Activated T-helper 1 cell treated with anti-CD3 and anti-CD28 coated beads, Interleukin-2, amount 50 U/mL, for 16 hours (primary cell): Measurements from ENCODE around the gene CDC42BPB.
"Not testable (repeated sequence)": the region's sequence is repeated elsewhere in the genome, so short reads cannot be mapped to it uniquely, and the experiment has no call there.

Source experiments
- DNase-seq, 2 donors: peaks; one replicate each; pipeline ENCODE4 v3.0.0-alpha.2; 2020; ENCODE audit warnings: low read depth in 1 of 2, low spot score in 1 of 2

The CDC42BPB gene

DNA sequence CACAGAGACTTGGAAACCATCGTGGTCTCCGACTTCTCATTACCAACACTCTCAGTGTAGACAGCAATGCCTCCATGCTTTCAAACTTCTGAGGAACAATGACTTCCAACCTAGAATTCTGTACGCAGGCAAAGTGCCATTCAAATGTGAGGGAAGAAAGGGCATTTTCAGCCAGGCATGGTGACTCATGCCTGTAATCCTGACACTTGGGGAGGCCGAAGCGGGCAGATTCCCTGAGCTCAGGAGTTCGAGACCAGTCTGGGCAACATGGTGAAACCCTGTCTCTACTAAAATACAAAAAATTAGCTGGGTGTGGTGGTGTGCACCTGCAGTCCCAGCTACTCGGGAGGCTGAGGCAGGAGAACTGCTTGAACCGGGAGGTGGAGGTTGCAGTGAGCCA is 9.9 kb downstream of the CDC42BPB start:
- DNase-seq, result not testable (repeated sequence)

DNA sequence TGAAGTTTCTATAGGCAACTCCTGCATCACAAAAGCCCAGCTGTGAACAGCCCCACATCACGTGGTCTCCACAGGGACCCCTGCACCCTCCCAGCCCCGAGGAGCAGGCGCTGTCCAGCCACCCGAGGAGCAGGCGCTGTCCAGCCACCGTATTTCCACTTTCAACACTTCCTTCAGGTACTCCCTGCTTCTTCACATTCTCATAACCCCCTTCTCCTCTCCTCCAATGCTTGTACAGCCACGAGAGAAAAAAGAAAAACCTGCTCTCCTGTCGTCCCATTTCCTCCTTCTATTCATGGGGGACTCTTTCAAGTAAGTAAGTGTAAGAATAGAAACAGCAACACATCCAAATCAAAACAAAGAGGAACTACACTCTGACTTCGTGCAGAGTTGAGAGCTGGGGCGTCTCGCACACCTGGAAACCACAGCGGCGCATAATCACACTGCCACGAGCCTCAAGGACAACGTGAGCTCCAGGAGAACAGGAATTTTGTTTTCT is 11.9 kb downstream of the CDC42BPB start:
- DNase-seq, result no peak

DNA sequence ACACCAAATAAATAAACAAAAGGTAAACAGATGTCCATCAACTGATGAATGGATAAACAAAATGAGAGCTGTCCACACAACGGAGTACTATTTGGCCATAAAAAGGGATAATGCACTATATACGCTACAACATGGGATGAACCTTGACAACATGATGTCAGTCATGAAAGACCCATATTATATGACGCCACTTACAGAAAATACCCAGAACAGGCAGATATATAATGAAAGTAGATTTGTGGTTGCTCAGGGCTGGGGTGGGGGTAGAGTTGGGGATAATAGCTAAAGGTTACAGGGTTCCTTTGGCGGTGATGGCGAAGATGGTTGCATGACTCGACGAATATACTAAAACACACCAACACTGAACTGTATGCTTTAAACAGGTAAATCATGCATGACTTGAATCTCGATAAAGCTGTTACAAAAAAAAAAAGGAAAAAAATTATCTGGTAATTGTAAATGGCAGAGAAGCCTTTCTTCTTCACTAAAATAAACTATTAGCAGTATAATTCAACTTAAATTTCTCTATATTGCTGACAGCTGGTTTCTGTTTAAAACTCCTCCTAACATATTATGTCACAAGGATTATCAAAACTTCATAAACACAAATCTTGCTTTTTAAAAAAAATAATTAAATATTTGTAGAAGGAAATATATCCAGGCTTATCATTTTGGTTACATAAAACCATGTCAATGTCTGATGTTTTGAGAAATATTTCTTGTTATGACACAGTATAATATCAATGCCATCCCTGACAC is 13.9 kb downstream of the CDC42BPB start:
- DNase-seq, result no peak

DNA sequence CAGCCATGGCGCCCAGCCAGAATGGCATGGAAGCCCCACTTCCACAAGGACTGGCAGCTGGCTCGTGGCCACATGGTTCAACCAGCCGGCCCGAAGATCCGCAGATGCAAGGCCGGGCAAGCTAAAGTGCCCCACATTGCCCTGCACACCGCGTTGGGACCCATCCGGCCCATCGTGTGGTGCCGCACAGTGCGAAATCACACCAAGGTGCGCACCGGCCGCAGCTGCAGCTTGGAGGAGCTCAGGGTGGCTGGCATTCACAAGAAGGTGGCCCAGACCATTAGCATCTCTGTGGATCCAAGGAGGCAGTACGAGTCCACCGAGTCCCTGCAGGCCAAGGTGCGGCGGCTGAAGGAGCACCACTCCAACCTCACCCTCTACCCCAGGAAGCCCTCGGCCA is 15.9 kb downstream of the CDC42BPB start:
- DNase-seq, result no peak

DNA sequence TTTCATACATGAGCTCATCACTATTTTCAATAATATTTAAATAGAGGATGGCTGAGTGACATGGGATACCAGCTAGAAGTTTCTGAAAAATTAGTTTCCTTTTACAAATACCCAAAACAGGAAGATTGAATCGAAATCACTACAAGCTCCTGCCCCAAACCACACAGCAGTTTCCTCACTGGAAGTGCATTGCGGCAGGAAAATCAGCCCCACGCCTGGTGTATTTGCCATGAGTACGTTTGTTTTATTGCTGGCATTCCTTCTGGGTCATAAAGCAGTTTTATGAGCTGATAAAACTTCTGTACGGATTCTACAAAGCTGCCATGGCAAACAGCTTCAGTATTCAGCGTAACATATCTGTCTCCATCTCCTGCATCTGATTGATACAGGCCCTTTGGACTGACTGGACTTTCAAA is 23.7 kb downstream of the CDC42BPB start:
- DNase-seq, result no peak

DNA sequence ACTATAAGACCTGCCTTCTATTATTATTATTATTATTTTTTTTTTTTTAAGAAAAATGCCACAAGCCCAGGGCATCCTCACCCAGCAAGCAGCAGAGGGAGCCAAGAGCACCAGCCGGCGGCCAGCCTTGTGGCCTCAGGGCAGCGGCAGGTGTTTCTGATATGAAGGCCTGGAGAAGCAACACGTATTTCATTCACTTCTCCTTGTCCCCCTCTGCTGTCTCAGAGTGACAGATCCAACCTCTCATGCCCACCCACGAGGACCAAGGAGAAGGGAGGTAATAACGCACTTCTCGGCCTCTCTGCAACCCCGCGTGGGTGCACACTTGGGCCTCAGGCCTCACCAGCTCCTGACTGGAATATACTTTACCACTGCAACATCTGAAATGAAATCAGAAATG is 25.4 kb downstream of the CDC42BPB start:
- DNase-seq, result no peak

DNA sequence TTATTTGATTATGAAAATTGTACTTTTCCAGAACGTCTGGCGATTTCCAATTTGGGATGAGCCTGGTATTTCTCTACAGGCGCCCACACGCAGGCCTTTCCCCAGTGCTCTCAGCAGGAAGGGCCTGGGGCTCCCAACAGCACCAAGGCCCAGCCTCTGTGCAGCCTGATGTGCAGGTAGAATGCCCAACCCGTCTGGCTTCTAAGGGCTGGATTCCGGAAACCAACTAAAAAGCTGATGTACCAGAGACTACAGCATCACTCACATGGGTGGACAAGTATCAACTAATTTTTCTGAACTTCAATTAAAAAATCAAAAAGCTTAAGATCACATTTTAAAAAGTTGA is 25.8 kb downstream of the CDC42BPB start:
- DNase-seq, result no peak

DNA sequence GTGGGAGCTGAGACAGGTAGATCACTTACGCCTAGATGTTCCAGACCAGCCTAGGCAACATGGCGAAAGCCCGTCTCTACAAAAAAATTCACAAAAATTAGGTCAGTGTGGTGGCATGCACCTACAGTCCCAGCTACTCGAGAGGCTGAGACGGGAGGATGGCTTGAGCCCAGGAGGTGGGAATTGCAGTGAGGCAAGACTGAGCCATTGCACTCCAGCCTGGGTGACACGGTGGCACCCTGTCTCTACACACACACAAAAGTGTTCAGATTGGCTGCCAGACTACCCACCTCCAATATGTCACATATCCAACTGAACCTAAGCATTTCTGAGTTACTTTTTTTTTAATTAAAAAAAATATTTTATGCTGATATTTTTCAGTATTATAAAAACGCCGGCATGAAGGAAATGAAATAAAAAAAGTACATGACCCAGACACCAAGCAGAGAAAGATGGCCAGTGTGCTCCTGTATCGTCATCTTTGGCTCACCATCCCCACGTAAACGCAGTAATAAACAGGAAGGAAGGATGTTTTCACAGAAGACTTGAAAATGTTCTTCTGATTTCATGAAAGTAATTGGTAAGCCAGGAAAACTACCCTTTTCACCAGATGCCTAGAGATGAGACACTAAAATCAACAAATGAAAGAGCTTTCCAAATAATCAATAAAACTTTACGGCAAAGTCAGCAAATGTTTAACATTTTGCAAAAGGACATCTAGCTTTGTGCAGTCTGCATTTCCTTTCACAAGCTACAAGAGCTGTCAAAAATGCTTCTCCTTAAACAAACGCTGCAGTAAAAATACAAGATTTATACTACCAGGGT is 26.4 kb downstream of the CDC42BPB start:
- DNase-seq, result no peak

DNA sequence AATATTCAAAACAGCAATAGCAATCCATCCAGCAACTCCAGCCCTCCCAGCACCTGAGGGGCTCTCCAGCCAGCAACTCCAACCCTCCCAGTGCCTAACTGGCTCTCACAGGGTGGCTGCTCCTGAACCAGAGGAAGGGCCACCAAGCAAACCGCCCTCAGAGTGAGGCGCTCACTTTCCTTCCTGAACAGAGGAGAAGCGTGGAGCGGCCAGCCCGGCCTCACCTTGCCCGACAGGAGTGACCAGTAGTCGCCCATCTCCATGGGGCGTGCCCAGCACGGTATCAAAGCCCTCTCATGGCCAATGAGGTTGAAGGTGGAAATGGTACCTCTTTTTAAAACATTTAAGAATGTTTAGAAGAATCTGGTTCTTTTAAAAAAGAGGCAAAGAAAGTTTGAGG is 27.4 kb downstream of the CDC42BPB start:
- DNase-seq, result no peak

DNA sequence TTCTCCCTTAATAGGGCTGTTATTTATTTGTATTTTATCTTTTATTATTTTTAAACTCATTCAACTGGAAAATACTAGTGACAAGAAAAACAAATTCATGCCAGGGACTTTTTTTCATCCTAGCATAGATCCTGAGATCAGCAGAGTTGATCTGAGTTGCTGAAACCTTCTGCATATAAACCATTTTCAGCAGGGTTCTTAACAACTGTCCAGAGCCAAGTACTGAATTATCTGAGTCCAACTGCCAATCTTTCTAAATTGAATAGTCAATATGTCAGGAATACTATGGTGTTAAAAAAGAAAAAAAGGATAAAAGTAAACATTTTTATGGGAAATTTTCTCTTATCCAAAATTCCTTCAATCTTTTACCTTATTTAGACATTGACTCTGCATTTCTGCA is 28.6 kb downstream of the CDC42BPB start:
- DNase-seq, result no peak

DNA sequence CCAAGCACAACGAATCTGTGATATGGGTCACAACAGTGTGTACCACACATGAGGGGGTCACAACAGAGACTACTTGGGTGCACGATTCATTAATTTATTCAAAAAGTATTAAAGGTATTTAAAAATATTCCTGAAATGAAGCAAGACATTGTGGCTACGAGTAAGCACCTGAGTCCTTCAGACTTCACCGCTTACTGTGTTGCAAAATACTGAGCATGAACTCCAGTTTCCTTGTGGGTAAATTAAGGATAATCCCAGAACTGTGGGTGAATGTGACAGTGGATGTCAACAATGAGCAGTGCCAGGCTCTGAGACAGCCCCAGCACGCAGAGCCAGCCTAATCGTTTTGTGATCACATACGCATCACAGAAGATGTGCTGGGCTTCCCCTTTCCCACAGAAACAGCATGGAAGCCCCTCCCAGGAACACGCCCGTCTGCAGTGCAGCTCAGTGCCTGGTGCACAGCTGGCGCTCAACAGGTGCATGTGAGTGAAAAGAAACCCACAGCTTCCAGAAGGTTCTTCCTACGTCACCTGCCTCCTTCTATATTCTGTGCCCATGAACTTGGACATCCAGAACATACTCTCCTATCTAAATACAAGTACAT is 29.1 kb downstream of the CDC42BPB start:
- DNase-seq, result no peak

DNA sequence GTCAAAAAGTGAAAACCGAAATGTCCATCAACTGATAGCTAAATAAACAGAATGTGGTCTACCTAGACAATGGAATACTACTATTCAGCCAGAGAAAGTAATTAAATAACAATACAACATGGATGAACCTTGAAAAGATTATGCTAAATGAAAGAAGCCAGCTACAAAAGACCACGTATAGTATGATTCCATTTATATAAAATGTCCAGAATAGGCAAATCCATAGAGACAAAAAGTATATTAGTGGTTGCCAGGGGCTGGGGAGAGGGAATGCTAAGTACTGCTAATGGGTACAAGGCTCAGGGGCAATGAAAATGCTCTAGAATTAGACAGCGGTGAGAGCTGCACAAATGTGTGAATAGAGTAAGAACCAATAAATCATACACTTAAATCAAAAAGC is 29.9 kb downstream of the CDC42BPB start:
- DNase-seq, result no peak

DNA sequence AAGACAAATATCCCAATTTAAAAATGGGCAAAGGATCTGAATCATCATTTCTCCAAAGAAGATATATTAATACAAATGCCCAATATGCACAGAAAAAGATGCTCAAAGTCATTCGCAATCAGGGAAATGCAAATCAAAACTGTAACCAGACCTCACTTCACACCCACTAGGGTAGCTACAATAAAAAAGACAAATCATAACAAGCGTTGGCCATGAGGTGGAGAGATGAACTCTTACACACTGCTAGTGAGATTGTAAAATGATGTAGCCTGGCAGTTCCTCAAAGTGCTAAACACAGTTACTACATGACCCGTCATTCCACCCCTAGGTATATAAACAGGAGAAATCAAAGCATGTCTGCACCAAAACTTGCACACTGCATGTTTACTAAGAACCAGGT is 30.4 kb downstream of the CDC42BPB start:
- DNase-seq, result no peak

DNA sequence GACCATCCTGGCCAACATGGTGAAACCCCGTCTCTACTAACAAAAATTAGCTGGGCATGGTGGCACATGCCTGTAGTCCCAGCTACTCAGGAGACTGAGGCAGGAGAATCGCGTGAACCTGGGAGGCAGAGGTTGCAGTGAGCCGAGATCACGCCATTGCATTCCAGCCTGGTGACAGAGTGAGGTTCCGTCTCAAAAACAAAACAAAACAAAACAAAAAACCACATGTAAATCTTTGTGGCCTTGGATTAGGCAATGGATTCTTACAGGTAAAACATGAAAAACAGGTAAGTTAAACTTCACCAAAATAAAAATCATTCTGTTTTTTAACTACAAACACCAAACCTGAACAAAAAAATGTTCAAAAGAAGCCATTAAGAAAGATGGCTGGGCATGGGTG is 31.2 kb downstream of the CDC42BPB start:
- DNase-seq, result not testable (repeated sequence)

DNA sequence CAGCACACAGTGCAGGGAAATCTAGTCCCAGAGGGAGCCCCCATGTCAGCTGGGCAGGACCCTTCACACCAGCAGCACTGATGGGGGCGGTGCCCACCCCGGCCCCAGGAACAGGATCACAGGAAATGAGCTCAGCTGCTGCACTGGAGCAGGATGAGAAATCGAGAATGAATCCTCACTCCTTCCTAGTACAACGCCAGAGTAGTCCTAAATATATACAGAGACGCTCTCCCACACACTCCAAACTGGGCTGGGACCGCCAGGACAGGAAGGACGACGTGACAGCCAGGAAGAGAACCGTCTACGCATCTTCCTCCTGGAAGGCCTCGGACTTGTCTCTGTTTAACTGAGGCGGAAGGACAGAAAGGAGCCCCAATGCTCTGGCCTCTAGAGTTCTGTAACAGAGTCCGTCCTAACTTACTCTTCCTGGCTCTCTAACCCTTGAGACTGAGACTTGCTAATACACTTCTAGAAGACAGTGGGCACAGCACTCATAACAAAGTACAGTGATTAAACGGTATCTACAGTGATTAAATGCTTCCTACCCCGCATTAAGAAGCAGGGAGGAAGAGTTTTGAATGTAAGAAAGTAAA is 33.4 kb downstream of the CDC42BPB start:
- DNase-seq, result no peak

DNA sequence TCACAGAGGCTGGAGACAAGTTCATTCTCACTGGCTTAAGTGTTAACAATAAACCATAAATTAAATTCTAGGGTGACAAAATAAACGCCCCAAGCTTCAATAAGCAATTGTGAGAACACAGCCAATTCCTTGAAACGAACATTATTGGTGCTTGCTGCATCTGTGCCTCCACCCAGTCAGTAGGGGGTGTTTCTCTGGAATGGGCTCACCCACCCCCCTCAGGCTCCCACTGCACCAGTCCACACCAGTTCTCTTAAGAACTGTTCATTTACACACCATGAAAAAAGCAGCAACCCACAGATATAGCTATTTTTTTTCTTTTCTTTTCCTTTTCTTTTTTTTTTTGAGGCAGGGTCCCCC is 34.7 kb downstream of the CDC42BPB start:
- no peak for DNase-seq

DNA sequence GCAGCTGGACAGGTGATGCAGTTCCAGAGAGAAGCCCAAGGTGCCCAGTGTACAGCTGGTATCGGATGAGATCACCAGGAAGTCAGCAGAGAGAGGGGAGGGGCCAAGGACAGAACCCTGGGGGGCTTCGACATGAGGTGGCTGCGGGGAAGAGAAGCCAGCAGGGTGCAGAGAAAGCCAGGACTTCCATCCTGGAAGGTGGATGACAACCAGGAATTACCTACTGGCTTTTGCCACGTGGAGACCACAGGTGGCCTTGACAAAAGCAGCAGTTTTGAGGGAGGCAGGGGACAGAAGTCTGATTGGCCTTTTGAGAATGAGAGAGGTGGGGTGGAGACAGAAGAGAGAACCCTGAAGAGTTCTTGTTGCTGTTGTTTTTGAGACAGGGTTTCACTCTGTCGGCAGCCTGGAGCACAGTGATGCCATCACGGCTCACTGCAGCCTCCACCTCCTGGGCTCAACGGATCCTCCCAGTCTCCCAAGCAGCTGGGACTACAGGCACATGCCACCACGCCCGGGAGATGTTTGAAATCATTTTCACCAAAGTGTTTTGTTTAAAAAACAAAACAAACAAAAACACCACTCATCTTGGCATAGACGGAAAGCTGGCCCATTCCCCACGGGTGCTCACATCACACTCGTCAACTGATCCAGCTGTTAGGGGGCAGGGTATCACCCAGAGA is 35.2 kb downstream of the CDC42BPB start:
- no peak for DNase-seq

DNA sequence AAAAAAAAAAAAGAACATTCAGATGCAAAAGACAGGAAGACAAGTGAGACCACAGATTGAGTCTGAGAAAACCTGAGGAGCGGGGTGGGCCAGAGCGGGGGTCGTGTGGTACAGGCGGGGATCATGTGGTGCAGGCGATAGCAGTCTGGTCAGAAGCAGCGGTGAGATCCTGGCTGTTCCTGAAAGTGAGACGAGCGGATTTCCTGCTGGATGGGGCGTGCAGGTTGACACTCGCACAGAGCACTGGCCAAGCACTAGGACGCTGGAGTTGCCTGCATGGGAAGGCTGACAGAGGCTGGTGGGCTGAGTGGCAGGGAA is 35.7 kb downstream of the CDC42BPB start:
- no peak for DNase-seq

DNA sequence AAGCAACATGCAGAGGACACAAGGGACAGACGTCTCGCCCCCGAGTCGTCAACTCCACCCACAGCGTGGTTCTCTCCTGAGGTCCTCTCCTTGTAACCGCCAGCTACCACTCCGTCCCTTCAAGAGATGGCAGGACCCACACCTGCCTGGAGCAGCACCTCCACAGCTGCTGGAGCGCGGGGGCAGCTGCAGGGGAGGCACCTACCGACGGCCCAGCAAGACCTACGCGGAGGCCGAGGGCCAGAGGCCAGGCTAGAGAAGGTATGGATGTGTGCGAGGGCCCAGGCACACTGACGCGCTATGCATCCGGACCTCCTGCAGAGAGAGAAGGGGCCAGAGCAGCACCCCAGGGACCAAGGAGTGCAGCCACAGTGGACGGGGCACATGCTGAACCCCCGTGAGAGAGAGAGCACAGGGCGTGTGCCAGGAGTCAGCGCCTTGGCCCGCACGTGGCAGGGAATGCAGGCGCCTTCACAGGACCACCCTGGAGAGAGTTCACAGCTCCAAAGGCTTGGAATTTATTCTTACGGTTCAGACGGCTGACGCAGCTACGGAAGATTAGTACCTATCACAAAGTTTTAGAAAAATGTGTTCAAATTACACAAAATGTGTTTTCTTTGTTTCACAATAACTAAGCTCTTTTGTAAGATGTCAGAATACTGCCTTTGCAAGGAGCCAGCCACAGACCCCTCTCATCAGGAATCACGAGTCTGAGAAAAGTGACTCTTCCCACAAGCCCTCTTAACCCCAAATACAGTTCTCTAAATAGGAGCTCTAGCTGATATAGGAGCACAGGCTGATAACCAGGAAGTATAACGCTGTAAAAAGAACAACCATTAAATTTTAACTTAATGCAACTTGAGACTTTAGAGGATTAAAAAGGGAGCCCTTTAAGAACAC is 36.8 kb downstream of the CDC42BPB start:
- DNase-seq, result no peak

DNA sequence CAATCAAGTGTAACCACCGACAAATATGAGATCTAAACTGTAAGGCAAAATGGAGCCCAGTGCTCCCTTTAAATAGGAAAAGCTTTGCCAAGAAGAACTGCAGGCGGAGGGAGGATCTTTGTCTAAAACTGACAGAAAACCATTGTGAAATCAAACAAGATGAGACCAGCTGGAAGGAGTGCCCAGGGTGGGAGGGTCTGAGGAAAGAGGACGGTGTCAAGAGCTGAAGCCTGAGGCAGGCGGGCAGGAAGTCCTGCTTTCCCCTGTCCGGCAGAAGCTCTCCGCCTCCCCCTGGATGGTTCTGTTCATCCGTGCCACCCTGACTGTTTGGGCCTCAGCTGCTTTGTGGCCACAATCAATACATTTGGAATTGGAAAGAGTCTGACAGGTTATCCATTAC is 37.5 kb downstream of the CDC42BPB start:
- no peak for DNase-seq
